ENCODE measurements around the gene SYTL1.

GRCh38 chr1:27383039-27383605, 41.3 kb downstream of the SYTL1 start, which contains the start of gene CD164L2:
- TF ChIP-seq CTCF (IDR thresholded peaks at IDR 0.05; ENCODE audit: poor library complexity, severe bottlenecking) = no peak
- no peak for TF ChIP-seq SMC3 (conservative IDR thresholded peaks at IDR 0.05; ENCODE audit: poor library complexity)
- TF ChIP-seq, protein P1, sequence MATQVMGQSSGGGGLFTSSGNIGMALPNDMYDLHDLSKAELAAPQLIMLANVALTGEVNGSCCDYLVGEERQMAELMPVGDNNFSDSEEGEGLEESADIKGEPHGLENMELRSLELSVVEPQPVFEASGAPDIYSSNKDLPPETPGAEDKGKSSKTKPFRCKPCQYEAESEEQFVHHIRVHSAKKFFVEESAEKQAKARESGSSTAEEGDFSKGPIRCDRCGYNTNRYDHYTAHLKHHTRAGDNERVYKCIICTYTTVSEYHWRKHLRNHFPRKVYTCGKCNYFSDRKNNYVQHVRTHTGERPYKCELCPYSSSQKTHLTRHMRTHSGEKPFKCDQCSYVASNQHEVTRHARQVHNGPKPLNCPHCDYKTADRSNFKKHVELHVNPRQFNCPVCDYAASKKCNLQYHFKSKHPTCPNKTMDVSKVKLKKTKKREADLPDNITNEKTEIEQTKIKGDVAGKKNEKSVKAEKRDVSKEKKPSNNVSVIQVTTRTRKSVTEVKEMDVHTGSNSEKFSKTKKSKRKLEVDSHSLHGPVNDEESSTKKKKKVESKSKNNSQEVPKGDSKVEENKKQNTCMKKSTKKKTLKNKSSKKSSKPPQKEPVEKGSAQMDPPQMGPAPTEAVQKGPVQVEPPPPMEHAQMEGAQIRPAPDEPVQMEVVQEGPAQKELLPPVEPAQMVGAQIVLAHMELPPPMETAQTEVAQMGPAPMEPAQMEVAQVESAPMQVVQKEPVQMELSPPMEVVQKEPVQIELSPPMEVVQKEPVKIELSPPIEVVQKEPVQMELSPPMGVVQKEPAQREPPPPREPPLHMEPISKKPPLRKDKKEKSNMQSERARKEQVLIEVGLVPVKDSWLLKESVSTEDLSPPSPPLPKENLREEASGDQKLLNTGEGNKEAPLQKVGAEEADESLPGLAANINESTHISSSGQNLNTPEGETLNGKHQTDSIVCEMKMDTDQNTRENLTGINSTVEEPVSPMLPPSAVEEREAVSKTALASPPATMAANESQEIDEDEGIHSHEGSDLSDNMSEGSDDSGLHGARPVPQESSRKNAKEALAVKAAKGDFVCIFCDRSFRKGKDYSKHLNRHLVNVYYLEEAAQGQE (IDR thresholded peaks at IDR 0.05; ENCODE audit: borderline replicate concordance) = no peak
- TF ChIP-seq EP300 (conservative IDR thresholded peaks at IDR 0.05; ENCODE audit: poor library complexity, severe bottlenecking) = no peak
- TF ChIP-seq TAF1 (IDR thresholded peaks at IDR 0.05; ENCODE audit: low read depth) = no peak
- no peak for TF ChIP-seq POLR2AphosphoS5 (IDR thresholded peaks at IDR 0.05)
- no peak for TF ChIP-seq RAD21 (conservative IDR thresholded peaks at IDR 0.05)

Data from neural cell (in vitro differentiated cells).